Large intestine (tissue), 3 donors: ENCODE data around the gene PAQR5. TPM values are rescaled to one million over a fixed set of nuclear protein-coding genes. Genes with fewer than 3 reads are reported as not detected.

Experiments used
- DNase-seq, 2 donors: peaks; one replicate each; pipeline versions ENCODE4 v3.0.0 to v3.0.0-alpha.2; 2013
- H3K27ac ChIP-seq: one replicate; pipeline ENCODE4 v1.5.1; 2013; ENCODE audit warnings: low read length
- H3K27me3 ChIP-seq: 2 replicates; pipeline ENCODE4 v1.6.1; 2013; ENCODE audit warnings: low read length; ENCODE audit not compliant: control insufficient read depth, insufficient read depth
- H3K36me3 ChIP-seq: 2 replicates; pipeline ENCODE4 v1.6.1; 2013; ENCODE audit warnings: low read length; ENCODE audit not compliant: control insufficient read depth, insufficient read depth
- H3K4me1 ChIP-seq: one replicate; pipeline ENCODE4 v1.6.1; 2013; ENCODE audit warnings: low read length; ENCODE audit not compliant: control insufficient read depth, insufficient read depth
- H3K4me3 ChIP-seq: one replicate; pipeline ENCODE4 v1.5.1; 2013; ENCODE audit warnings: low read length
- H3K9me3 ChIP-seq: one replicate; pipeline ENCODE4 v1.6.1; 2013; ENCODE audit warnings: mild to moderate bottlenecking, low read depth, low read length, moderate library complexity; ENCODE audit not compliant: control insufficient read depth
- WGBS: methylation state at CpG from one replicate; pipeline ENCODE4 v1.1.5; 2013; ENCODE audit warnings: low lambda C conversion rate; ENCODE audit not compliant: insufficient coverage; 5-methylcytosine and 5-hydroxymethylcytosine counted together
- polyA plus RNA-seq: library from polyadenylated mRNA; unstranded; fragments of 120-200 nt; gene quantifications from one replicate; pipeline ENCODE4 v1.2.1, GENCODE V29; 2013

Gene PAQR5
- polyA plus RNA-seq, 1 donor = 3.4 TPM

GRCh38 chr15:69417581-69417980 is 118.9 kb downstream of the PAQR5 start:
- no peak overlapping the region for H3K4me3 ChIP-seq
- no peaks in the 10 kb centered on the region for H3K27me3 ChIP-seq
- no peak overlapping the region for H3K27ac ChIP-seq
- no peaks in the 10 kb centered on the region for H3K9me3 ChIP-seq
- no peaks in the 10 kb centered on the region for H3K36me3 ChIP-seq
- H3K4me1 ChIP-seq = no peaks in the 10 kb centered on the region
- DNase-seq = no peak

- Histone ChIP-seq H3K27me3 (no peaks in the 10 kb centered on the region), H3K4me3 (no peak overlapping the region), H3K9me3 (no peaks in the 10 kb centered on the region), H3K4me1 (no peaks in the 10 kb centered on the region), H3K36me3 (peaks cover 10% of the 10 kb centered on the region), H3K27ac (no peak overlapping the region)
- no peak for DNase-seq
Measured at GRCh38 chr15:69421498-69421897, 122.8 kb downstream of the PAQR5 start.

- Histone ChIP-seq H3K27ac (no peak overlapping the region), H3K4me3 (no peak overlapping the region), H3K9me3 (no peaks in the 10 kb centered on the region), H3K4me1 (no peaks in the 10 kb centered on the region), H3K27me3 (no peaks in the 10 kb centered on the region), H3K36me3 (peaks cover 11% of the 10 kb centered on the region)
- no CpG with 5 or more reads among the region's 4 CpGs for WGBS
- DNase-seq = no peak
Measured at GRCh38 chr15:69422336-69422895, 123.7 kb downstream of the PAQR5 start.

- H3K27ac ChIP-seq = no peak overlapping the region
- H3K36me3 ChIP-seq = peaks cover 11% of the 10 kb centered on the region
- no peaks in the 10 kb centered on the region for H3K4me1 ChIP-seq
- no peaks in the 10 kb centered on the region for H3K9me3 ChIP-seq
- H3K27me3 ChIP-seq = no peaks in the 10 kb centered on the region
- H3K4me3 ChIP-seq = no peak overlapping the region
- DNase-seq = no peak
- no CpG with 5 or more reads among the region's 2 CpGs for WGBS
Measured at GRCh38 chr15:69424001-69424400, 125.3 kb downstream of the PAQR5 start.

GRCh38 chr15:69424748-69425413 is 126.2 kb downstream of the PAQR5 start:
- WGBS = 92% methylated on average over 1 of the region's 1 CpG
- Histone ChIP-seq H3K27me3 (no peaks in the 10 kb centered on the region), H3K27ac (no peak overlapping the region), H3K9me3 (no peaks in the 10 kb centered on the region), H3K36me3 (peaks cover 13% of the 10 kb centered on the region), H3K4me1 (no peaks in the 10 kb centered on the region), H3K4me3 (no peak overlapping the region)
- no peak for DNase-seq

- Histone ChIP-seq H3K4me3 (no peak overlapping the region), H3K36me3 (peaks cover 16% of the 10 kb centered on the region), H3K27ac (no peak overlapping the region), H3K27me3 (no peaks in the 10 kb centered on the region), H3K9me3 (no peaks in the 10 kb centered on the region), H3K4me1 (no peaks in the 10 kb centered on the region)
- DNase-seq = no peak
- no CpG with 5 or more reads among the region's 1 CpG for WGBS
Measured at GRCh38 chr15:69433831-69434230, 135.1 kb downstream of the PAQR5 start.

- H3K9me3 ChIP-seq = no peaks in the 10 kb centered on the region
- no peaks in the 10 kb centered on the region for H3K27me3 ChIP-seq
- no peak overlapping the region for H3K27ac ChIP-seq
- no peaks in the 10 kb centered on the region for H3K4me1 ChIP-seq
- H3K36me3 ChIP-seq = peaks cover 16% of the 10 kb centered on the region
- H3K4me3 ChIP-seq = no peak overlapping the region
- WGBS = 98% methylated on average over 4 of the region's 5 CpGs
- DNase-seq = no peak
Measured at GRCh38 chr15:69434238-69434637, 135.5 kb downstream of the PAQR5 start.

- Histone ChIP-seq H3K27me3 (no peaks in the 10 kb centered on the region), H3K9me3 (no peaks in the 10 kb centered on the region), H3K4me3 (no peak overlapping the region), H3K36me3 (peaks cover 15% of the 10 kb centered on the region), H3K4me1 (no peaks in the 10 kb centered on the region), H3K27ac (no peak overlapping the region)
- WGBS = no CpG with 5 or more reads among the region's 18 CpGs
- DNase-seq = no peak
Measured at GRCh38 chr15:69434679-69435078, 136.0 kb downstream of the PAQR5 start.

GRCh38 chr15:69435985-69436384 is 137.3 kb downstream of the PAQR5 start:
- Histone ChIP-seq H3K36me3 (peaks cover 20% of the 10 kb centered on the region), H3K4me1 (no peaks in the 10 kb centered on the region), H3K4me3 (no peak overlapping the region), H3K27me3 (no peaks in the 10 kb centered on the region), H3K9me3 (no peaks in the 10 kb centered on the region), H3K27ac (no peak overlapping the region)
- no CpG with 5 or more reads among the region's 4 CpGs for WGBS
- no peak for DNase-seq

- no peaks in the 10 kb centered on the region for H3K4me1 ChIP-seq
- DNase-seq = no peak
- H3K4me3 ChIP-seq = no peak overlapping the region
- H3K9me3 ChIP-seq = no peaks in the 10 kb centered on the region
- no peak overlapping the region for H3K27ac ChIP-seq
- no peaks in the 10 kb centered on the region for H3K27me3 ChIP-seq
- WGBS = 100% methylated on average over 1 of the region's 4 CpGs
- peaks cover 21% of the 10 kb centered on the region for H3K36me3 ChIP-seq
Measured at GRCh38 chr15:69436951-69437350, 138.2 kb downstream of the PAQR5 start.

- H3K4me3 ChIP-seq = no peak overlapping the region
- no peak for DNase-seq
- H3K4me1 ChIP-seq = no peaks in the 10 kb centered on the region
- no peaks in the 10 kb centered on the region for H3K27me3 ChIP-seq
- no peaks in the 10 kb centered on the region for H3K9me3 ChIP-seq
- H3K36me3 ChIP-seq = peaks cover 18% of the 10 kb centered on the region
- 83% methylated on average over 2 of the region's 4 CpGs for whole genome bisulfite sequencing
- no peak overlapping the region for H3K27ac ChIP-seq
Measured at GRCh38 chr15:69439623-69440022, 140.9 kb downstream of the PAQR5 start.
